ENCODE data around the gene HSD17B12.

Gene HSD17B12

DNA sequence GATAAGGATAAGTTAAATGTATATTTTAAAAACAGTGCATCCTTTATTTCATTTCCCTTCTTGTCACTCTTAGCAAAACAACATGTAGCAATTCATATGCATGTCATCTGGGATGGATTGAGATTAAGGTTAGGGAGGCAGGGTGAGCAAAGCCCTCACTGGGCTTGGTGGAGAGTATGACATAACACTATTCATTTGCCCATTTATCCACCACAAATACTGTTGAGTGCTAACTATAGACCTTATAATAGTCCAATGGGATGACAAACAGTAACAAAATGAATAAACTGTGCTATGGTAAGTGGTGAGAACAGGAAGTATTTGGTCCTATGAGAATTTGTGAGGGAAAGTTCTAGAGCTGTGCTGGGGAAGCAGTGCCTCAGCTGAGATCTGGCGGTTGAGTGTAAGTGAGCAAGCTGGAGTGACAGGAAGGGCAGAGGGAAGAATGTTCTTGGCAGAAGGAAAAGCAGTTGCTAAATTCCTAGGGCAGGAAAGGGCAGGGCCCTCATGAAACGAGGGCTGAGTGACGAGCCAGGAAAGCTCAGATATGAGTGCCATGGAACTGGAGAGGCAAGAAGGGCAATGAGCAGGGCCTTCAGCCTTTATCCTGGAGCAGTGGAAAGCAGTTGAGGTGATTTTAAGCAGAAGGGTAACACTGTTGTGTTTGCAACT, 6.7 kb downstream of the HSD17B12 start:
- in situ Hi-C loops (cut with HindIII; ENCODE audit: low sequenced_read_pairs) = no loop called here

- in situ Hi-C loops (cut with HindIII; ENCODE audit: low sequenced_read_pairs) = no loop called here
These were observed 7.9 kb downstream of the HSD17B12 start for GRCh38 chr11:43688394-43688793.

DNA sequence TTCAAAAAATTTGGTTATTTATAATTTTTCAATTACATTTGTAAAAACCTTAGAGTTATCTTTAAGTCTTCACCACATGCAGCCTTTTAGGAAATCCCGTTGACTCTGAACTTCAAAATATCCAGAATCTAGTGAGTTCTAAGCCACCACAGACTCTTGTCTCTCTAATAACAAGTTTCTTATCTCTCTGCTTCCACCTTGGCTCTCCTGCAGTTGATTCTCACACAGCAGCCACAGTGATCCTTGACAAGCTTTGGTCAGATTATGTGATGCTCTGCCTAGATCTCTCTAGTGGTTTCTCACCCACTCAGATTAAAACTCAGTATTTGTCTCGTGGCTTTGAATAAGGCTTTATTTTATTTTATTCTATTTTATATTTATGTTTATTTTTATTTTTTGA, 8.6 kb downstream of the HSD17B12 start:
- in situ Hi-C loops (cut with HindIII; ENCODE audit: low sequenced_read_pairs) = no loop called here

GRCh38 chr11:43690929-43691725, 10.6 kb downstream of the HSD17B12 start:
- in situ Hi-C loops (cut with HindIII; ENCODE audit: low sequenced_read_pairs) = no loop called here

GRCh38 chr11:43691806-43692205, 11.3 kb downstream of the HSD17B12 start:
- in situ Hi-C loops (cut with HindIII; ENCODE audit: low sequenced_read_pairs) = no loop called here

DNA sequence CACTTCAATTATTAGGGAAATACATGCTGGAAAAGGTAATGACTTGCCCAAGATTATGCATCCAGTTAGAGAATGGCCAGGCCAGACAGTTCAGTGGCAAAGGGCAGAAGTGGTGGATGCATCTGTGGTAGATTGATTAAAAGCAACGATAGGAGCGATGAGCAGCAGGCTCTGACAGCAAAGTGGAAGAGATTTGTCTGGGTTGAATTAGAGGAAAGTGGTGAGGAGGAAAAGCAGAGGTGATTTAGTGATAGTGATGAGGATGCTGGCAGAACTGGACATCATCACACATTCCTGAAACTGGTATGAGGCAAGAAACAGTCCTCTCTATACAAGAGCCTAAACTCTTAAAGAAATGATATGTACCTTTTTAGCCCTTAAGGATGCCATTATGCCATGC, 12.5 kb downstream of the HSD17B12 start:
- in situ Hi-C loops (cut with HindIII; ENCODE audit: low sequenced_read_pairs) = no loop called here

DNA sequence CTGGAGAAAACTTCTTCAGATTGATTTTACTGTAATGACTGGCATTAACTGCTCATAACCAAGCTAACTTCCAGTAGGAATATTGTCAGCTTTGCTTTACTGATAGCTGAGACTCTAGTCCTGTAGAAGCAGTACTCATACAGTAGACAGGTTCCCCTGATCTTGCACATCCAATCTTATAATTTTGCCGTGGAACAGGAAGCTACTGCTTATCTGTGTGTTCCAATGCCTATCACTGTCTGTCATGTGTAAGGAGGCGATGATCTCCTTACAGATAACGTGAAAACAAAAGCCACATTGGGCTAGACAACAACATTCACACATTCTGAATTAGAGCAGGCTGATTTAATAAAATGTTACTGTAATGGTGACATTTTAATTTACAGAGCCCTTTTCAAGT, 13.2 kb downstream of the HSD17B12 start:
- in situ Hi-C loops (cut with HindIII; ENCODE audit: low sequenced_read_pairs) = no loop called here

DNA sequence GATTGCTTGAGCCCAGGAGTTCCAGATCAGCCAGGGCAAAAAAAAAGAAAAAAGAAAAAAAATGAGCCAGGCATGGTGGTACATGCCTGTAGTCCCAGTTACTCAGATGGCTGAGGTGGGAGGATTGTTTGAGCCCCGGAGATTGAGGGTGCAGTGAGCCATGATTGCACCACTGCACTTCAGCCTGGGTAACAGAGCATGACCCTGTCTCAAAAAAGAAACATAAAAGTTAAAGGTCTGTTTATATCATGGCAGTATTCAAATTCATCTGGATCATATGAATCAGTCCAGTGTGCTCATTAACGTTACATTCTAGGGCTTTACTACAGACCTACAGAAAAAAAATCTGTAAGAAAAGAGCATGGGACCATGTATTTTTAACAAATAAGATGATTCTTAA, 13.9 kb downstream of the HSD17B12 start:
- in situ Hi-C loops (cut with HindIII; ENCODE audit: low sequenced_read_pairs) = no loop called here

GRCh38 chr11:43697679-43698078, 17.1 kb downstream of the HSD17B12 start:
- in situ Hi-C loops (cut with HindIII; ENCODE audit: low sequenced_read_pairs) = no loop called here

GRCh38 chr11:43699870-43700269, 19.3 kb downstream of the HSD17B12 start:
- in situ Hi-C loops (cut with HindIII; ENCODE audit: low sequenced_read_pairs) = no loop called here

- in situ Hi-C loops (cut with HindIII; ENCODE audit: low sequenced_read_pairs) = no loop called here
These were observed 26.1 kb downstream of the HSD17B12 start for GRCh38 chr11:43706631-43707030.

DNA sequence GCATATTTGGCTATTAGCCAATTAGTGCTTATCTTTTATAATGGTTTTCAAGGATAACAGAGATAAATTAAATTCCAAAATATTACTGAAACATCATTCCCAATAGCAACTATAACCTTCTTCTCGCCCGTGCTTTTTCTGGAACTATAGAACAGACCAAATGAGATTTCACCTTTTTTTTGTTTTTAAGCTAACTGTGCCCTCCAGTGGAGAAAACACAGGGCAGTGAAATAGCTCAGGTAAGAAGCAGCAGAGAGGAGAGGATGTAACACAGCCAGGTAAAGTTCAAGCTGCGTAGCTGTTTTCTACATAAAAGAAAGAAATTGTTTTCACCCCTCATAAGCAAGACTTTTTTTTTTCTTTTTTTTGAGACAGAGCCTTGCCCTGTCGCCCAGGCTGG, 28.2 kb downstream of the HSD17B12 start:
- in situ Hi-C loops (cut with HindIII; ENCODE audit: low sequenced_read_pairs) = no loop called here

DNA sequence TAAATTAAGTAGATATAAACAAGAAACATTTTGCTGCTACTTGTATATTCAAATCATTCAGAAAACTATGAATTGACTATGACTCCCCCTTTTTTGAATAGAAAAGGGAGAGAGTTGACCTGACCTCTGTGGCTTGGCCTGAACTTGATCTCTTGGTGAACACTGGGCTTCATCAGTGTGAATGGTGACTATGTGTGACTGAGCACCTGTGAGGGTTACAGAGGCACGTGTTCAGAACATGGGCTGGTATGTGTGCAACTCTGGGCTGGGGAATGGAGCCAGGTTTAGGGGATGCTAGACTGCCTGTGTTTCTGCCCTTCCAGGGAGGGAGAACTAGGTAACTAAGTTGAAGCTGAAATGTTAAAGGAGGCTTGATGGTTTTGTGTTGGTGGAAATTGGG, 29.2 kb downstream of the HSD17B12 start:
- in situ Hi-C loops (cut with HindIII; ENCODE audit: low sequenced_read_pairs) = no loop called here

DNA sequence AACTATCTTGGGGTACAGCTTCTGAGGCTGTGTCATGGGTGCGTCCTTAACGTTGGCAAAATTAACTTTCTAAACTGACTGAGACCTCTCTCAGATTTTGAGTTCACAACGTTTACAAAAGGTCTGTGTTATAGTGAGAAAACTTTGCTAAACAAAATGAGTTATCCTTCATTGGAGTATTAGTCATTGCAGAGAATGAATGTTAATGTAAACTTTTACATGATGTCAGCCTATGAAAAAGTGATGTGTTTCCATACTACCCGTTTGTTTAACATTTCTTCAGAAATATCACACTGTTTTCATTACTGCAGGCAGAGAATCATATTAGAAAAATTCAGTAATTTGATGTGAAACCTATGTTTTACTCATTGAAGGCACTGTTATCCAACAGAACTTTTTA, 32.1 kb downstream of the HSD17B12 start:
- in situ Hi-C loops (cut with HindIII; ENCODE audit: low sequenced_read_pairs) = no loop called here

DNA sequence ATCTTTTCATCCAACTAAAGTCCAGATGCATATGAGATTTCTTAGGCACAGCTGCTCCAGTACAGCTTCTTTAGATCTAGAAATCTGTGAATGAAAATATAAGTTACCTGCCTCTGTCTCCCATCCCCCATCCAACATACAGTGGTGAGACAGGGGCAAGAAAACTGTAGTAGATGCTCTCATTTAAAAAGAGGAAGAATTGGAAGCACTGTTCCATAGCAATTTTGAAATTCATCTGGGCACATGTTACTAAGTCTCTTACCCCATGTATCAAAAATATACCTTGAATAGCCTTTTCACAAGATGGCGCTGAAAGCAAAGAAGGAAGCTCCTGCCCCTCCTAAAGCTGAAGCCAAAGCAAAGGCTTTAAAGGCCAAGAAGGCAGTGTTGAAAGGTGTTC, 37.8 kb downstream of the HSD17B12 start:
- in situ Hi-C loops (cut with HindIII; ENCODE audit: low sequenced_read_pairs) = no loop called here

DNA sequence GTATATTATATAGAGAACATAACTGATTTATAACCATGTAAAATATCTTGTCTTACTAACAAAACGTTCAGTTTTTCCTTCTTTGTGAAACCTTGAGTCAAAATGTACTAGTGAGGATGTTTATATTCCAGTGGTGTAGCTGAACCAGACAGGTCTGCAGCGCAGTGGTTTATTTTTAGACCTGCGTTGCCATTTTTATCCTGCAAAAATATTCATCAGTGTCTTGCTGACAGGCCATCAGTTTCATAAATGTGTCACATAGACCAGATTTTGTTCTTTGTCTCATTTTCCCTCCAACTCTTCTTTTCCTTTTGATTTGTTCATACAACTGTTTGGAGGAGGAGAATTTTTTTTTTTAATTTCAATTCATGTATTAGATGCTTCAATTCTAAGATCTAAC, 43.1 kb downstream of the HSD17B12 start:
- in situ Hi-C loops (cut with HindIII; ENCODE audit: low sequenced_read_pairs) = no loop called here

GRCh38 chr11:43732225-43732624, 51.7 kb downstream of the HSD17B12 start:
- in situ Hi-C loops (cut with HindIII; ENCODE audit: low sequenced_read_pairs) = no loop called here

DNA sequence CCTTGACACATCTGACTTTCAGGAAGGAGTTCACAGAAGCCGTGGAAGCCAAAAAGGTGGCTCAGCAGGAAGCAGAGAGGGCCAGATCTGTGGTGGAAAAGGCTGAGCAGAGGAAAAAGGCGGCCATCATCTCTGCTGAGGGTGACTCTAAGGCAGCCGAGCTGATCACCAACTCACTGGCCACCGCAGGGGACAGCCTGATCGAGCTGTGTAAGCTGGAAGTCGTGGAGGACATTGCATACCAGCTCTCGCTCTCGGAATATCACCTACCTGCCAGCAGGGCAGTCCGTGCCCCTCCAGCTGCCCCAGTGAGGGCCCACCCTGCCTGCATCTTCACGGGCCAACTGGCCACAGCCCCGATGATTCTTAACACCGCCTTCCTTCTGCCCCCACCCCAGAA, 53.7 kb downstream of the HSD17B12 start:
- in situ Hi-C loops (cut with HindIII; ENCODE audit: low sequenced_read_pairs) = no loop called here

GRCh38 chr11:43735115-43735514, 54.6 kb downstream of the HSD17B12 start:
- in situ Hi-C loops (cut with HindIII; ENCODE audit: low sequenced_read_pairs) = no loop called here

DNA sequence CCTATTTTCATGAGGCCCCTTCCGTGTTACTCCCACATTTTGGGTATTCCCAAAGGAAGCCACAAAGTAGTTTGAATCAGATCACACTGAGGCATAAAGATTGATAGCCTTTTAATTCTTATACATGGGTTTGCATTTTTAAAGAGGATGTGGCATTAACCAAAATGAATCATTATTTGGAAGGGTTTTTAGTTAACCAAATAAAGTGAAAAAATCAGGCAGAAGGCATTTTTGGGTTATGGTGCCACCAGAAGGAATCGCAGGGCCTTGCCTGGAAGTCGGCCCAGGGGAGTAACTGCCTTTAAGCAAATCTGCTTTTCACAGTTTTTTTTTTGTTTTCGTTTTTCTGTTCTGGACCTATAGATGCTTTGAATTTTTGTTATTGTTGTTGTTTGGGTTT, 55.4 kb downstream of the HSD17B12 start:
- in situ Hi-C loops (cut with HindIII; ENCODE audit: low sequenced_read_pairs) = no loop called here

DNA sequence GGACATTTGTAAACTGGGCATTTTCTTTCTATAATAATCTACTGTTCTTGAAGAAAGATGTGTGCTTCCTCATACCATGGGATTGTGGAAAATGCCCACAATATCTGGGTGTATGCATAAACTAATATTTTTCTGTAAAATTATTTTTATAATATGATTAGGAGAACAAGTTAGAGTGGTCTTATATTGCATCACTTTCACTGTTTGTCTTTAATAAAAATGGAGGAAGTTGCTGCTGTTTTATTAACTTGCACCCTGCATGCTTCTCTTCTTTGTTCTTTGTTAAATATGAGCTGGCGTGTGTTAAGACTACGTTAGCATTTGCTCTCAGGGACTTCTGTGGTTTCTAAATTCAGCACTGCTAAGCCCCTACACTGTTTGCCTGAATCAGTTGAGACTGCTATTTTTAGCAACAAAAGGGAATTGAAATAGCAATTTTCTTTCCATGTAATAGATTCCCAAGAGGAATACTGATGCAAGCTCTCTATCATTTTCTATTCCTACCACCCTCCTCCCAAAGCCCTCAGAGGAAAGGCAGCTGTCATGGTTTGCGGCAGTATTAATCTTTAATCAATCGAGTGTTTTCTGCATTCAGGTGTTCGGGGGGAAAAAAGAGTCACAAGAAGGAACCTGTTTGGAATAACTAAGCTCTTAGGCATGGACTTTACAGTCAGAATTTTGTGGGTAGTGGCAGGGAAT, 56.1 kb downstream of the HSD17B12 start:
- in situ Hi-C loops (cut with HindIII; ENCODE audit: low sequenced_read_pairs) = no loop called here

DNA sequence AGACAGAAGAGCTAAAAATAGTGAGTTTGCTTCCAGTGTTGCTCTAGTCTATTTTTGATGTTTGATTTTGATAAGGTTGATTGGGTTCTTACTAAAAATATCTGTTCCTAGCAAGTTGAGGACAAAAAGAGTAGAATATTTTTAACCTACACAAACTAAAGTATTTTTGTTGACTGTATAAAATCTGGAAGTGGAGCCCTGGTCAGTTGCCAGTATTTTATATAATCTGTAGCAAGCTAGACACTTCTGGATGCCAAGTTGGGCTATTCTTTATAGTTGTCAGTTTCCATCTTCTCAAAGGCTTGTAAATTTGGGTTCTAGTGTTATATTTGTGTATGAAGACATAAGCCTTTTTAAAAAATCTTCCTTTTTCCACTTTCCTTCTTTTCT, 56.7 kb downstream of the HSD17B12 start:
- in situ Hi-C loops (cut with HindIII; ENCODE audit: low sequenced_read_pairs) = no loop called here

All from DLD1 (cell line).